IMR-90 (cell line): ENCODE measurements around the gene TTF2. TPM values are rescaled to one million over a fixed set of nuclear protein-coding genes. Genes with fewer than 3 reads are reported as not detected.

Source experiments
- microRNA-seq, 2 experiments: library from miRNA; stranded (forward) in 1 of 2; unstranded in 1 of 2; fragments of 10-50 nt in 1 of 2; fragments of <30 nt in 1 of 2; gene quantifications in 1 of 2; microRNA quantifications in 1 of 2; one replicate each; pipeline versions ENCODE3 to v1.1.0; 2013 to 2020; ENCODE audit not compliant: insufficient read depth in 1 of 2, insufficient read length in 1 of 2, unreplicated experiment in 1 of 2
- polyA plus RNA-seq, 3 experiments: library from polyadenylated mRNA; depleted of rRNA; stranded (reverse); fragments of >200 nt; gene quantifications; 2 replicates each; pipeline ENCODE4 v1.2.3, GENCODE V29; 2012; ENCODE audit warnings: low replicate concordance in 1 of 3
- small RNA-seq, 5 experiments: library from RNA; depleted of rRNA; stranded (forward); fragments of <200 nt; gene quantifications; one replicate each; pipeline ENCODE3, GENCODE V24; 2012
- total RNA-seq: library from RNA; depleted of rRNA; stranded (reverse); fragments of >200 nt; gene quantifications from 2 replicates; pipeline ENCODE4 v1.2.3, GENCODE V29; 2012; rRNA removed

TTF2 gene
- total and polyA plus RNA-seq, 2 of the 4 experiments (the other 2 are of a cell fraction): 11.5 to 14.7 TPM

Small RNA genes within 50 kb of the gene (microRNA-seq; reads per million reads assigned to microRNA genes)
- gene MIR942: 18.3 to 34.1 reads per million in 2 experiments

Small RNA genes within 50 kb of the gene (small RNA-seq; reads per million reads assigned to genes)
- 0.21 to 62.9 (median 45.8) reads per million in 5 experiments for gene MIR942

Other genes with a start within 250 kb of the TTF2 start
- 0.90 and 1.1 TPM in 2 replicates for gene PTGFRN, start 150.4 kb upstream of the TTF2 start, total RNA-seq
- 0.90 and 1.1 TPM in 2 replicates for gene PTGFRN, start 150.4 kb upstream of the TTF2 start, polyA plus RNA-seq (2012; rRNA removed)
- gene CD101, start 58.6 kb upstream of the TTF2 start, total RNA-seq: not detected in 2 replicates
- not detected in 2 replicates for gene CD101, start 58.6 kb upstream of the TTF2 start, polyA plus RNA-seq (2012; rRNA removed)
- 1.7 and 2.0 TPM in 2 replicates for gene TRIM45, start 61.4 kb downstream of the TTF2 start, total RNA-seq
- gene TRIM45, start 61.4 kb downstream of the TTF2 start, polyA plus RNA-seq (2012; rRNA removed): 4.1 and 5.1 TPM in 2 replicates
- not detected in 2 replicates for gene VTCN1, start 150.6 kb downstream of the TTF2 start, total RNA-seq
- not detected in 2 replicates for gene VTCN1, start 150.6 kb downstream of the TTF2 start, polyA plus RNA-seq (2012; rRNA removed)